NOMO-1 treated with dmso at 0.1 percent for 144 hours (cell line): ENCODE measurements around the gene COX6A1.

Experiments
- DNase-seq: peaks from one replicate; lab custom pipeline; 2025; ENCODE audit not compliant: unreplicated experiment; lab: John Stamatoyannopoulos, UW

Gene COX6A1

DNA sequence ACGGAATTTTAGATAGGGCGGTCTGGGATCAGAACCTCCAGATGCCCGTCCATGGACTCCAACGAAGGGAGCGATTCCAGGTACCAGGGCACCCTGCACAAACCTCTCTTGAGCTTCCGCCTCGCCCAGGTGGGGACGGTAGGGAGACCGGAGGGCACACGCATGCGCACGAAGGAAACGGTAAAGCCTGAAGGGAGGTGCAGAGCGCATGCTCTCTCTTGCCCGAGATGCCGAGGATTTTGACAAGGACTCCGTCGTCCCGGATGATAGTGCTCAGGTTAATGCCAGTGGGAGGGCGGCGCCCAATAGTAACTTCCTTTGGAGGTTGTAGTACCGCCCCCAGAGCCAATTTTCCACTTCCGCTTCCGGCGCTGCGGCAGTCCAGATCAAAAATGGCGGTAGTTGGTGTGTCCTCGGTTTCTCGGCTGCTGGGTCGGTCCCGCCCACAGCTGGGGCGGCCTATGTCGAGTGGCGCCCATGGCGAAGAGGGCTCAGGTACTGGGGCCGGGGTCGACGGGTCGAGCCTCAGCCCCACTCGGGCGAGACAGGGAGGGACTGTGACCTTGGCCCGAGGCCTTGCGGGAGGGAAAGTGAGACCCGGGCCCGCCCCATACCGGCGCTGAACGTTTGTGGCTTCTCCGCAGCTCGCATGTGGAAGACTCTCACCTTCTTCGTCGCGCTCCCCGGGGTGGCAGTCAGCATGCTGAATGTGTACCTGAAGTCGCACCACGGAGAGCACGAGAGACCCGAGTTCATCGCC is at the start of gene COX6A1:
TSS of gene COX6A1 (plus strand) at position 379 of the 760 bp plus-strand sequence. CDS start at position 393, 14 bp downstream.
- peak; percentile 97 for DNase-seq

DNA sequence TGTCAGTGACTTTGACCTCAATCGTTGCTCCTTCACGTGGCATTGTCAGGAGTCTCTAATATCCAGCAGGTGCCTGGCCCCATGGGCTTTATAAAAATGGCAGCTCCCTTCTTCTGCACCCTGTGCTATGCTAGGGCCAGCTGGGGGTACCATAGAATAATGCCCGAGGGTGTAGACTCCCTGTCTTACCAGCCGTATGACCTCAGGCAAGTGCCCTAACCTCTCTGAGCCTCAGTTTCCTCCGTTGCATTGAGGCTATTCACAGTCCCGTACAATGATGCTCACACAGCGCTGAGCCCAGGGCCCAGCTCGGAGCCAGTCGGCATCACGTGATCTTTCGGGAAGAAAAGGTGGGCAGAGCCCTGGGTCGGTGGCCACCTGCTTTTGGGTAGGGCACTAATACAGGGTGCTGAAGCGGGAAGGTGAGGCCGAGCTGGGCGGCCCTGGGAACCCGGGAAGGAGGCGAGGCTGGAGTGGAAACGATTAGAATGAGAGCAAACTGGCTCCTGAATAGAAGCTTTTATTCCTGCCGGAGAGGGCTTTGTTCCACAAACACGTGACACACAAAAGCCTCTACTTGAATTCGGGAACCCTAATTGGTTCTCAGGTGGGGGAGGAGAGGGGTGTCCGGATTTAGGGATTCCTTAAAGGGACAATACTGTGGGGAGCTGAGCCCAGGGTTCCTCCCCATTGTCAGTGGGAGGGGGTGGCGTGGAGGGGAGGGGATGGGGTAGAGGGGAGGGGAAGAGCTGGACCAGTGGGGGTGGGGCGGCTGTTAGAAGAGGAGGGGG is 49.0 kb upstream of the COX6A1 start:
- DNase-seq, result no peak

DNA sequence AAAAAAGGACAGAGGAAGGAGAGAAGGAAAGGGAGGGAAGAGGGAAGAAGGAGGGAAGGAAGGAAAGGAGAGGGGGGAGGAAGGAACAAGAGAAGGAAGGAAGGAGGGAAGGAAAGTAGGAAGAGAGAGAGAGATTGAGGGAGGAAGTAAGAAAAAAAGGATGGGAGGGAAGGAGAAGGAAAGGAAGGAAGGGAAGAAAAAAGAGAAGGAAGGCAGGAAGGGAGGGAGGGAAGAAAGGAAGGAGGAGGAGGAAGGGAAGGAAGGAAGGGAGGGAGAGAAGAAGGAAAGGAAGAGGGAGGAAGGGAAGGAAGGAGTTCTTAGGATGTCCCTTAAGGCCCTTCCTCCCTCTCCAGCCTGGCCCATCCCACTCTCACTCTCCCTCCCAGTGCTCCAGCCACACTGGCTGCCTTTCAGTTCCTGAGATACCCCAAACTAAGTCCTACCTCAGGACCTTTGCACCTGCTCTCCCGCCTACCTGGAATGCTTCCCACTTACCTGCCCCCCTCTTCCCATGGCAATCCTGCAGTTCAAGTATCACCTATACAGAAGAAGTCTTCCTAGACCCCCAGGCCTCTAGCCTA is 47.3 kb upstream of the COX6A1 start:
- DNase-seq, result no peak

DNA sequence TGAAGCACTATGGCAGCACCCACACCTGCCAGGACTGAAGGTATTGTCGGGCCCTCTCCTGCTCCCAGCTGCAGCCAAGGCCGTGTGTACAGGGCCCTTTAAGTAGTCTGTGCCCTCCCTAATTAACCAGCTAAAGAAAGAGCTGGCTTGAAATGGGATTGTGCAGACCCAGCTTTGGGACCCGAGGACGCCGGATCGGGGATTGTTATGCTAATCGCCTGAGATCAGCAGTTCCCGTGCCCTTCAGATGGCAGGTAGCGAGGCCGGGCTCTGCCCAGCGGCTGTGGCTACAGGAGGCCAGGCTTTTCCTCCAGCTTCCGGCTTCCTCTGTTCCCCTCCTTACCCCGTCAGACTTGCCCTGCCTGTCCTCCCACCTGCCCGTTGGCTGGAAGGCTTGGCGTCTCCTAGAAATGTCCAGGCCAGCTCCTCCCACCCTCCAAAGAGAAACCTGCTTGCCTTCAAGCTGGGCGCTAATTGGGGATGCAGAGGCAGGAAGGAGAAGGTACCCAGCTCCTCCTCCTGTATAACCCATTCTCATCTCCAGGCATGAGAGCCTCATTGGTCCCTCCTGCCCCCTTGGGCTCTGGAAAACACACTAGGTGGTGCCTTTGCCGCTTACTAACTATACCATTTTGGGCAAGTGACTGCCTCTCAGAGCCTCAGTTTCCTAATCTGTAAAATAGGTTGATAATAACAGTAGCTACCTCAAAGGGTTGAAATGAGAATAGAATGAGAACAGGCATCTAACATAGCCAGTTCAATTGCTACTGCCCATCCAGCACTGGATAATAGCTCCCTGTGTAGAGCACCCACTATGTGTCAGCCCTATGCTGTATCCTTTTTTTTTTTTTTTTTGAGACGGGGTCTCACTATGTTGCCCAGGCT is 43.2 kb upstream of the COX6A1 start:
- DNase-seq, result no peak

DNA sequence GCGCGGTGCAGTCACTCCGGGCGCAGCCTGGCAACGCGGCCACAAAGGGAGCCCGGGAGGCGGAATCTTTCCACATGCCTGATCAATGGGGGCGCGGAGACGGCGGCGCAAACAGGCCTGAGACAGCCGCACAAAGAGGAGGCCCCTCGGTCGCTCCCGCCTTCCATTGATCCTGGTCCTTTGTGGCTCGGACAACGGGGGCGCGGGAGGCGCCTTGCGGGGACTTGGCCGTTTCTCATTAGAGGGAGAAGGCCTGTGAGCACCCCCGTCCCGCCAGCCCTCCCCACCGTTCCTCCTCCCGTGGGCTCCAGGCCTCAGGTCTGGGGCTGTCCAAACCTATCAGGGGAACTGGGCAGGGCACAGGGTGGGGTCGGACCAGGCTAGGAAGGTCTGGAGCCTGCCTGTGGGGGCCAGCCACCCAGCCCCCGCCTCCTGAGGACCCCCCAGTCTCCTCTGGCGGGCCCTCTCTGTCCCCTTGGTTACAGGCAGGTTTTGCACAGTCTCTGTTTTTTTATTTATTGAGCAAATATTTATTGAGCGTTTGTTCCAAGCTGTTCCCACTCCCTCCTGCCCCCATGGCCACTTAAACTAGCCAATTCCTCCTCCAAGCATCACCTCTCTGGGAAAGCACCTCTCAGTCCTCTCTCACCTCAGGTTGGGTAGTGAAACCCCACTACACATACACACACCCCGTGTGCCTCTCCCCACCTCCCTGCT is 39.9 kb upstream of the COX6A1 start:
- DNase-seq, result no peak

DNA sequence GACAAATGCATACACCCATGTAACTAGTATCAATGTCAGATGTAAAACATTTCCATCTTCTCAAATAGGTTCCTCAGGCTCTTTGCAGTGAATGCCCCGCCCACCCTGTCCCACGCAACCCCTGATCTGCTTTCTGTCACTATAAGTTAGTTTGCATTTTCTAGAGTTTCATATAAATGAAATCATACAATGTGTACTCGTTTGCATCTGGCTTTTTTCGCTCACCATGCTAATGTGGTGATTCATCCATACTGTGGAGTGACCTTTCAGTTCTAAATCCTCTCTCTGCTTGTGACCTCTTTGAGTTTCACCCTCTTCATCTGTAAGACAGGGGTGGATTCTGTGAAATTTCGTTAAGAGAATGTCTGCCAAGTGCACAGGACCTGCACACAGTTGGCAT is 38.4 kb upstream of the COX6A1 start:
- no peak for DNase-seq

DNA sequence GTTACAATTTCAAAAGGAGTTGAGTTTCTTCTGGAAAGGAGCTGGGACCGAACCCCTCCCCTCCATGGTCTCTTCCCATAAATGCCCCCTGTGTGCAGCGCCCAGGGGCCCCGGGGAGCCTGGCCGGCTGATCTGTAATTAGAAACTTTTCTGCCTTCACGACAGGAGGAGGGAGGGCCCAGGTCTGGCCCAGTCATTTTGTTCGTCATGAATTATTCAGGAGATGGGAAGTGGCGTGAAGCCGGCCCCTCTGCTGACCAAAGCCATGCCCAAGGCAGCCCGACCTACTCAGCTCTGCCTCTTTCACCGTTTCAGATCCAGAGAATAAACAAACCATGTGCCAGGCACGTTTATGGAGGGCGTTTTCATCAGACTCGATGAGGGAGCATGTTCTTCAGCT is 35.7 kb upstream of the COX6A1 start:
- DNase-seq, result no peak

DNA sequence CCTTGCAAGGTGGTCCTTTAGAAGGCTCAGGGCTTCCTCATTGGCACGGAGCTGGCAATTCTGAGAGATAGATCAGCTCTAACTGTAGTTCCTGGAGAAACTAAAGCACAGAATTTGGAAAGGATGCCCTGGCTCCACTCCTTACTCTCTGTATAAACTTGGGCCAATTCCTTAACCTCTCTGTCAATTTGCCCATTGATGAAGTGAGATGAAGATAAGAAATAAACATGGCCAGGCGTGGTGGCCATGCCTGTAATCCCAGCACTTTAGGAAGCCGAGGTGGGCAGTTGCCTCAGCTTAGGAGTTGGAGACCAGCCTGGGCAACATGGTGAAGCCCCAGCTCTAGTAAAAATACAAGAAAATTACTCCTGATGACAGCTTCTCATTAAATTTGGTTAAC is 34.0 kb upstream of the COX6A1 start:
- no peak for DNase-seq

DNA sequence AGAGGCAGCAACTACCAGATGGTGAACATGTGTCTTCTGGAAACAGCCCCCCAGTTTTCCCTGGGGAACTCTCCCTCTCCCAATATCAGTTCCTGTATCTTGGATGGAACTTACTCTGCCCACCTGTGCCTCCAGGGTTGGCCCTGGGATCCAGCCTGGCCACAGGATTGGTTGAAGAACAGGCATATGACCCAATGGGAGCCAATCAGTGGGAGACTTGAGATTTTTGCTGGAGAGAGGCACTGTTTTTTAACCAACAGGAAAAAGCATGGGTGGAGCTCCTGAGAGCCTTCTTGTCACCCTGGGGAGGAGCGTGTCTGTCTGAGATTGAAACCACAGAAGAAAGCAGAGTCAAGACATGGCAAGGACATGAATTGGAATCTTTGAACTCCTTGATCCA is 33.6 kb upstream of the COX6A1 start:
- no peak for DNase-seq

DNA sequence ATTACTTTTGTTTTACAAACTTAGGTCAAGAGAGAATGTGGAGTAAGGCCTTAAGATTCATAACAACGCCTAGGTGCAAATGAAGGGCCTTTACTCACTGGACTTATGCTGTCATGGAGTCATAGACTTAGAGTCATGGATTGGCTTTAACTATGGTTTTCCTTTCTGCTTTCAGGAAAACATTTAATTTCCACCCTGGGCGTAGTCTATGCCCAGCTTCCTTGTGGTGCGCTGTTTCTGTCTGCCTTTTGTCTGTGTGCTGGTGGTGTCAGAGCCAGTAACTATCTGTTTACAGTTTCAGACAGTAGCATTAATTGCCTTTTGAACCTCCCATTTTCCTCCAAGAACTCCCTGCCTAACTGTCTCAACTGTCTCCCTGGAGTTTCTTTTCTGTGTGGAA is 31.8 kb upstream of the COX6A1 start:
- DNase-seq, result no peak

DNA sequence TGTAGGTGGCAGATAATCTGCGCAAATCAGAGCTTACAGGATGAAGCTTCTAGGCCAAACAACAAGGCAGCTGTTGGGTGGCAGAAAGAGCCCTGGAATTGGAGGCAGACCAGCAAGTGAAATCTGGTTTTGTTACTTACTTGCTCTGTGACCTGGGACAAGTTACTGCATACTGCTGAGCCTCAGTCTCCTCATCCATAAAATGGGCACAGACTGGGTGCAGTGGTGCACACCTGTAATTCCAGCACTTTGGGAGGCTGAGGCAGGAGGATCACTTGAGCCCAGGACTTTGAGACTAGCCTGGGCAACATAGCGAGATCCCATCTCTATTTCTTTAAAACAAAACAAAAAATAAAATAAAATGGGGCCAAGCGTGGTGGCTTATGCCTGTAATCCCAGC is 31.4 kb upstream of the COX6A1 start:
- DNase-seq, result no peak

DNA sequence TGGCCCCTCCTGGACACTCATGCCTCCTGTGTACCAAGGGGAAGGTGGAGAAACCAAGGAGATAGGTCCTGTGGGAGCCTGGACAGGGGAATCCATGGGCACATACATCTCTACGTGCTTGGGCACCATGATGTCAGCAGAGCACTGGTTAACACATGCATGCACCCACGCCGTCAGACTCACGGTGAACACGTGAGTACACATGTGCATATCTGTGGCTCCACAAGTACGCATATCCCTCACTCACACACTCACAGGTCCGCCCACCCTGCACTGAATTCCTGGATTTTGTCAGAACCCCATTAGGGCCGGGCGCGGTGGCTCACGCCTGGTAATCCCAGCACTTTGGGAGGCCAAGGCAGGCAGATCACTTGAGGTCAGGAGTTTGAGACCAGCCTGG is 29.1 kb upstream of the COX6A1 start:
- no peak for DNase-seq

DNA sequence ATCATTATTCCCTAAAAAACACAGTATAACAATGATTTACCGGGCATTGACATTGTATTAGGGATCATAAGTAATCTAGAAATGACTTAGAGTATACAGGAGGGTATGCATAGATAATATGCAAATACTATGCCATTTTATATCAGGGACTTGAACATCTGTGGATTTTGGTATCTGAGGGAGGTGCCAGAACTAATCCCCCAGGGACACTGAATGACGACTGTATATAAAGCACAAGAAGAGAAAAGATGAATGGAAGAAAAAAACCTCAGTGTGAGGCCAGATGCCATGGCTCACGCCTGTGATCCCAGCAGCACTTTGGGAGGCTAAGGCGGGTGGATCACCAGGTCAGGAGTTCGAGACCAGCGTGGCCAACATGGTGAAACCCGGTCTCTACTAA is 25.5 kb upstream of the COX6A1 start:
- no peak for DNase-seq

DNA sequence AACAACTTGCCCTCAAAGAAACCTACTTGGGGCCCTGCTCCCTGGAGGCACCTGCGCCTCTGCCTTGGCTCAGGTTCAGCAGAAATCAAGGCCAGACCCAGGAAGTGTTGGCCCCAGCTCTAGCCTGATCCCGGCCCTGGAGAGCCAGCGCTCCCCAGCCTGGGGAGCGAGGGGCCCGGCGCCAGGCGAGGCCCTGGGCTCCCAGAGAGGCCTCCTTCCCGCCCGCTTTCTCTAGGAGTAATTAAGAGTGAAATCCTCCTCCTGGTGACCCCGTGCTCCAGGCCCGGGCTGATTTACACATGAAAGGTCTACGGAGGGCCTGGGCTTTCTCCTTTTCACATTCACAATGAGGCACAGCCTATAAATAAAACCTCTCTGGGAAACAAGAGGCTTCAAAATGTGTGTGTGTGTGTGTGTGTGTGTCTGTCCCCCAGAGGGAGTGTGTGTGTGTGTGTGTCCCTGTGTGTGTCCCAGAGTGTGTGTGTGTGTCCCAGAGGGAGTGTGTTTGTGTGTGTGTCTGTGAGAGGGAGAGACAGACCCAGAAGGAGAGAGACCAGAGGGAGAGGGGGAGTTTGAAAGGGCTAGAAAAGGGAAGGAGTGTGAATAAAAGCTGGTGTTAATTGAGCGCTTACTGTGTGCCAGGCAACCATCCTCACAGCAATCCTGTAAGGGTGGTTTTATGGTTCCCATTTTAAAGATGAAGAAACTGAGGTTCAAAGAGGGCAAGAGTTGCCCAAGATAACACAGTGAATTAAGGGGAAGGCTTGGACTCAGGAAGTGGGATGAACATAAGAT is 23.8 kb upstream of the COX6A1 start:
- DNase-seq, result no peak

DNA sequence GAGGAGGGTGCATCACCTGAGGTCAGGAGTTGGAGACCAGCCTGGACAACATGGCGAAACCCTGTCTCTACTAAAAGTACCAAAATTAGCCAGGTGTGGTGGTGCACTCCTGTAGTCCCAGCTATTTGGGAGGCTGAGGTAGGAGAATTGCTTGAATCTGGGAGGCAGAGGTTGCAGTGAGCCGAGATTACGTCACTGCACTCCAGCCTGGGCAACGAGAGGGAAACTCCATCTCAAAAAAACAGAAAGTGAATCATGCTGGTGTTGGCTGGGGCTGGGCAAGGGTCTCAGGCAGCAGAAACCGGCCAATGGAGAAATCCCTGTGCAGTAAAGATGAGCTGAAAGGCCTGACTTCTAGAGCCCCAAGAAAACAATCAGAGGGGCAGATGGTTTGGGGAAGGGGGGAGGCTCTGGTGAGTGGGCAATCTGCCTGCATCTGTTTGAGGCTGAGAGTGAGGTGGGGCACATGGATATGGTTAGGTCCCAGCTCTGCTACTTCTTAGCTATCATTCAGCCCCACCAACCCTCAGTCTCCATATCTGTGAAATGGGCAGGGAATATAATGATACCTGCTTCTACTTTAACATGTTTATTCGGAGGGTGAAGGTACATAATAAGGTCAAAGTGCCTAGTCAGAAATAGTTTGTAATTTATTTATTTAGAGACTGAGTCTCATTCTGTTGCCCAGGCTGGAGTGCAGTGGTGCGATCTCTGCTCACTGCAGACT is 21.3 kb upstream of the COX6A1 start:
- no peak for DNase-seq

DNA sequence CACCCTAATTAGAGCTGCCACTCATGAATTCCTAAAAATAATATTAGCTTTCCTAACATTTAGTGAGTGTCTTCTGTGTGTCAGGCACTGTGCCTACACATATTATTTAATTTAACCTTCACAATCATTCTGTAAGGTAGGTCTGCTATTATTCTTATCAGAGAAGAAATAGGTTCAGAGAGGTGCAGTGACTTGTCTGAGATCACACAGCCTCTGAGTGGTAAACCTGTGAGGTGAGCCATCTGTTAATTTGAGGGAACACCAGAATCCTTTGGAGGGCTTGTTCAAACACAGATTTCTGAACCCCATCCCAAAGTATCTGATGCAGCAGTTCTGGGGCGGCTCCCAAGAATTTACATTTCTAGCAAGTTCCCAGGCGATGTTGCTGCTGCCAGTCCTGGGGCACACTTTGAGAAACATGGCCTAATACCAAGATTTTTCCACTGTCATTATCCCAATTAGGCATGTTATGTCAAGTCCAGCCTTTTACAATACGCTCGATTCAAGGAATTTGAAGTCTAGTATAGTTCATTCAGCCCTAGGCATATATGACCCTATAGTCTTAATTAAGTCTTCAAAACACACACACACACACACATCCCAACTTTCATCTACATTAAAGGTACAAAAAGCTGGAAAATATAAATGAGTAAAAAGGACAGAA is 19.9 kb upstream of the COX6A1 start:
- no peak for DNase-seq

DNA sequence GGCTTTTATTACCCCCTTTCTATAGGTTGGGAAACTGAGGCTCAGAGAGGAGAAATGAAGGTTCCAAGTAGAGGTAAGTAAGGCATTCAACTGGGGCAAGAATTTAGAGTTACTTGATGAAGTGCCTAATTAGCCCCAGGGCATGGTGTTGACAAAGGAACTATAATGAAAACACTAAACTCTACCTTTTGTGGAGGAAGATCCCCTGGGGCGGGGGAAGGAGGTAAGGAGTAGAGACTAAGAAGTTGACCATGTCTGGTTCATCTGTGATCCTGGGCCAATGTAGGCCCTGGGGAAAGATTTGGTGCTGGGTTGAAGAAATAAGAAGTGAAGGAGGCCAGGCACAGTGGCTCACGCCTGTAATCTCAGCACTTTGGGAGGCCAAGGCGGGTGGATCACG is 16.2 kb upstream of the COX6A1 start:
- DNase-seq, result no peak

DNA sequence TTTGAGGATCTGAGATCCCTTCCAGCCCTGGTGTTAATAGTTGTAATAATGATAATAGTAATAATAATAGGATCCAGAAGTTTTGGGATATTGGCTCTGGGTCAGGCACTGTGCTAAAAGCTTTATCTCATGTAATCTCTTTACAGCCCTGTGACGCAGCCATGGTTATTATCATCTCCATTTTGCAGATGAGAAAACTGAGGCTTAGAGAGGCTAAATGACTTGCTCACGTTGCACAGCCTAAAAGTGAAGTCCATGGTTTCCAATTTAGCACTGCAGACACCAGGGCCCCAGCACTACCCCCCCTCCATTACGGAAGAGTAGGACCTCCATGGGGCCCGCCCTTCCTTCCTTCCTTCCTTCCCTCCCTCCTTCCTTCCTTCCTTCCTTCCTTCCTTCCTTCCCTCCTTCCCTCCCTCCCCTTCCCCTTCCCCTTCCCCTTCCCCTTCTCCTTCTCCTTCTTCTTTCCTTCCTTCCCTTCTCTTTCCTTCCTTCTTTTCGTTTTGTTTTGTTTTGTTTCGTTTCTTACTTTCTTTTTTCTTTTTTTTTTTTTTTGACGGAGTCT is 14.9 kb upstream of the COX6A1 start:
- no peak for DNase-seq
